CD4-positive, alpha-beta T cell (primary cell): ENCODE results near the gene AGXT. TPM values are rescaled to one million over a fixed set of nuclear protein-coding genes. Genes with fewer than 3 reads are reported as not detected.

Source experiments
- ATAC-seq: fragments of 200-7000 bp; cut with Tn5 transposase; one replicate; pipeline ENCODE4 v1.10.0; 2022; ENCODE audit warnings: mild to moderate bottlenecking; ENCODE audit not compliant: poor library complexity
- CTCF ChIA-PET: fragments of 350-600 bp; sonication (Branson Sonifier 250); formaldehyde crosslinking; loops from one replicate; lab custom pipeline; 2021; ENCODE audit warnings: antibody characterized with exemption, inconsistent platforms; lab: Charles Lee
- POLR2A ChIA-PET: fragments of 350-600 bp; sonication (Branson Sonifier 250); formaldehyde crosslinking; loops from one replicate; lab custom pipeline; 2021; ENCODE audit warnings: antibody characterized with exemption, inconsistent platforms; lab: Charles Lee
- DNase-seq, 14 experiments: peaks; one replicate each; pipeline ENCODE4 v3.0.0-alpha.2; 2013 to 2020; ENCODE audit warnings: mixed read lengths in 2 of 14
- H3K27ac ChIP-seq, 2 donors: one replicate each; pipeline versions ENCODE4 v1.5.1 to v1.7.0; 2013; ENCODE audit warnings: low read length in 2 of 2, low read depth in 1 of 2, mild to moderate bottlenecking in 1 of 2
- H3K27me3 ChIP-seq, 2 experiments: 1 replicate in 1 of 2; 2 replicates in 1 of 2; pipeline versions ENCODE4 v1.6.1 to v1.7.0; 2013; ENCODE audit warnings: low read length in 2 of 2, control low read depth in 1 of 2, mild to moderate bottlenecking in 1 of 2, moderate library complexity in 1 of 2; ENCODE audit not compliant: insufficient read depth in 2 of 2, control insufficient read depth in 1 of 2
- H3K36me3 ChIP-seq: one replicate; pipeline ENCODE4 v1.6.1; 2013; ENCODE audit warnings: low read length, control low read depth; ENCODE audit not compliant: insufficient read depth
- H3K4me1 ChIP-seq: one replicate; pipeline ENCODE4 v1.6.1; 2013; ENCODE audit warnings: low read length, control low read depth; ENCODE audit not compliant: insufficient read depth
- H3K4me3 ChIP-seq: one replicate; pipeline ENCODE4 v1.5.1; 2013; ENCODE audit warnings: mild to moderate bottlenecking, low read length, moderate library complexity
- H3K9me3 ChIP-seq, 2 experiments: 1 replicate in 1 of 2; 2 replicates in 1 of 2; pipeline versions ENCODE4 v1.6.1 to v1.7.0; 2013; ENCODE audit warnings: low read length in 2 of 2, mild to moderate bottlenecking in 2 of 2, control low read depth in 1 of 2, moderate library complexity in 1 of 2; ENCODE audit not compliant: control insufficient read depth in 1 of 2, insufficient read depth in 1 of 2
- H3K27ac Mint-ChIP-seq: one replicate; pipeline ENCODE4 v1.8.0; 2020; ENCODE audit warnings: mixed read lengths
- H3K27me3 Mint-ChIP-seq: one replicate; pipeline ENCODE4 v1.8.0; 2021; ENCODE audit warnings: mixed read lengths
- H3K36me3 Mint-ChIP-seq: one replicate; pipeline ENCODE4 v1.8.0; 2021; ENCODE audit warnings: low read depth, mixed read lengths
- H3K4me1 Mint-ChIP-seq: one replicate; pipeline ENCODE4 v1.8.0; 2021; ENCODE audit warnings: low read depth, mixed read lengths
- H3K4me3 Mint-ChIP-seq: one replicate; pipeline ENCODE4 v1.8.0; 2020; ENCODE audit warnings: mild to moderate bottlenecking, mixed read lengths
- H3K9me3 Mint-ChIP-seq: one replicate; pipeline ENCODE4 v1.8.0; 2020; ENCODE audit warnings: mixed read lengths
- intact Hi-C, 2 experiments: fragments of 100-400 bp; cut with DNase I in 1 of 2; cut with micrococcal nuclease in 1 of 2; formaldehyde crosslinking; loops; one replicate each; pipeline versions ENCODE4 v1.15.1 to v1.9.0; 2023 to 2025; cut with DNase I, micrococcal nuclease
- total RNA-seq, 174 experiments: library from RNA in 2 of 174; stranded (reverse) in 2 of 174; gene quantifications; one replicate each; pipeline ENCODE4 v1.2.3 and lab custom pipeline; 2021 to 2026
- TF ChIP-seq, protein P1 (sequence below): fragments of 200-600 bp; IDR thresholded peaks from one replicate; pipeline ENCODE4 v1.8.0; 2022; ENCODE audit warnings: antibody characterized with exemption, mild to moderate bottlenecking

The AGXT gene
- total RNA-seq, 2 experiments from 2014 or later: not detected

- Mint-ChIP-seq H3K27me3 (peaks cover 25% of the 10 kb centered on the region), H3K9me3 (no peaks in the 10 kb centered on the region), H3K27ac (no peak overlapping the region), H3K36me3 (no peaks in the 10 kb centered on the region), H3K4me3 (no peak overlapping the region), H3K4me1 (no peaks in the 10 kb centered on the region)
- intact Hi-C loops: loop anchor here (2.0 to 10.0 kb wide), 3 partner anchors 160 to 240 kb away; partner anchors contain the start of gene PPP1R7 (in 2 of the 2)
- CTCF ChIA-PET: interaction anchor here (1.0 kb wide), 2 partner anchors 75 to 235 kb away, joined by 3 to 8 read pairs; partner anchors contain the start of genes PASK and PPP1R7
- Histone ChIP-seq H3K4me1 (peaks cover 3% of the 10 kb centered on the region), H3K4me3 (no peak overlapping the region), H3K9me3 (peaks cover 0 to 4% of the 10 kb centered on the region in 2 experiments), H3K27ac (no peak overlapping the region), H3K36me3 (no peaks in the 10 kb centered on the region), H3K27me3 (peaks cover 29 to 31% of the 10 kb centered on the region in 2 experiments)
- POLR2A ChIA-PET: interaction anchor here (1.0 kb wide), 1 partner anchor 234 kb away, joined by 3 read pairs; the partner anchor contains the start of gene PASK
- no peak for DNase-seq
- no peak for ATAC-seq
- TF ChIP-seq, protein P1, sequence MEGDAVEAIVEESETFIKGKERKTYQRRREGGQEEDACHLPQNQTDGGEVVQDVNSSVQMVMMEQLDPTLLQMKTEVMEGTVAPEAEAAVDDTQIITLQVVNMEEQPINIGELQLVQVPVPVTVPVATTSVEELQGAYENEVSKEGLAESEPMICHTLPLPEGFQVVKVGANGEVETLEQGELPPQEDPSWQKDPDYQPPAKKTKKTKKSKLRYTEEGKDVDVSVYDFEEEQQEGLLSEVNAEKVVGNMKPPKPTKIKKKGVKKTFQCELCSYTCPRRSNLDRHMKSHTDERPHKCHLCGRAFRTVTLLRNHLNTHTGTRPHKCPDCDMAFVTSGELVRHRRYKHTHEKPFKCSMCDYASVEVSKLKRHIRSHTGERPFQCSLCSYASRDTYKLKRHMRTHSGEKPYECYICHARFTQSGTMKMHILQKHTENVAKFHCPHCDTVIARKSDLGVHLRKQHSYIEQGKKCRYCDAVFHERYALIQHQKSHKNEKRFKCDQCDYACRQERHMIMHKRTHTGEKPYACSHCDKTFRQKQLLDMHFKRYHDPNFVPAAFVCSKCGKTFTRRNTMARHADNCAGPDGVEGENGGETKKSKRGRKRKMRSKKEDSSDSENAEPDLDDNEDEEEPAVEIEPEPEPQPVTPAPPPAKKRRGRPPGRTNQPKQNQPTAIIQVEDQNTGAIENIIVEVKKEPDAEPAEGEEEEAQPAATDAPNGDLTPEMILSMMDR: no peak
Observed at GRCh38 chr2:240914645-240915525, 46.3 kb downstream of the AGXT start.

- H3K9me3 Mint-ChIP-seq: no peaks in the 10 kb centered on the region
- intact Hi-C loops: loop anchor here (2.0 to 10.0 kb wide), 3 partner anchors 159 to 239 kb away; partner anchors contain the start of gene PPP1R7 (in 2 of the 2)
- H3K4me1 Mint-ChIP-seq: no peaks in the 10 kb centered on the region
- Histone ChIP-seq H3K36me3 (no peaks in the 10 kb centered on the region), H3K4me3 (no peak overlapping the region), H3K27me3 (peaks cover 29 to 31% of the 10 kb centered on the region in 2 experiments), H3K9me3 (peaks cover 0 to 4% of the 10 kb centered on the region in 2 experiments), H3K4me1 (peaks cover 3% of the 10 kb centered on the region), H3K27ac (no peak overlapping the region)
- peaks cover 19% of the 10 kb centered on the region for H3K27me3 Mint-ChIP-seq
- H3K36me3 Mint-ChIP-seq: no peaks in the 10 kb centered on the region
- ChIA-PET POLR2A (no interaction called here), CTCF (no interaction called here)
- TF ChIP-seq, protein P1: no peak
- DNase-seq (no peak), ATAC-seq (no peak)
- no peak overlapping the region for H3K27ac Mint-ChIP-seq
- no peak overlapping the region for H3K4me3 Mint-ChIP-seq
Observed at GRCh38 chr2:240915526-240916341, 47.1 kb downstream of the AGXT start.

- intact Hi-C loops: loop anchor here (10.0 kb wide), 2 partner anchors 158 to 238 kb away; partner anchors contain the start of gene PPP1R7 (in 1 of the 2)
- Mint-ChIP-seq H3K27ac (no peak overlapping the region), H3K4me1 (no peaks in the 10 kb centered on the region), H3K27me3 (peaks cover 16% of the 10 kb centered on the region), H3K9me3 (no peaks in the 10 kb centered on the region), H3K36me3 (no peaks in the 10 kb centered on the region), H3K4me3 (no peak overlapping the region)
- peak in 1 of 14 experiments; percentile 3 for DNase-seq
- no peaks in the 10 kb centered on the region for H3K36me3 ChIP-seq
- no peak overlapping the region for H3K27ac ChIP-seq
- H3K9me3 ChIP-seq: peaks cover 0 to 4% of the 10 kb centered on the region in 2 experiments
- ChIA-PET CTCF (no interaction called here), POLR2A (no interaction called here)
- no peak for ATAC-seq
- no peak overlapping the region for H3K4me3 ChIP-seq
- peaks cover 29 to 31% of the 10 kb centered on the region in 2 experiments for H3K27me3 ChIP-seq
- H3K4me1 ChIP-seq: peaks cover 3% of the 10 kb centered on the region
- TF ChIP-seq, protein P1: no peak
Observed at GRCh38 chr2:240916571-240917008, 48.0 kb downstream of the AGXT start.
